Activated T-cell treated with anti-CD3 and anti-CD28 coated beads, Interleukin-2, amount 50 U/mL, for 72 hours (primary cell): Measurements from ENCODE around the gene SLC26A5. TPM values are rescaled to one million over a fixed set of nuclear protein-coding genes. Genes with fewer than 3 reads are reported as not detected.
"Not testable (repeated sequence)": the region's sequence is repeated elsewhere in the genome, so short reads cannot be mapped to it uniquely, and the experiment has no call there.

Experiments
- ATAC-seq, 2 donors: fragments of 150-1000 bp; cut with Tn5 transposase; replicated peaks in 1 of 2; 2 replicates each; pipeline ENCODE4 v1.10.0; 2021; ENCODE audit warnings: moderate library complexity in 2 of 2, mild to moderate bottlenecking in 1 of 2
- DNase-seq, 2 donors: peaks; one replicate each; pipeline ENCODE4 v3.0.0; 2021 to 2022; ENCODE audit warnings: mixed read lengths in 1 of 2
- H3K27ac Mint-ChIP-seq: one replicate; pipeline ENCODE4 v1.8.0; 2022; ENCODE audit warnings: mild to moderate bottlenecking, moderate library complexity, mixed read lengths
- H3K27me3 Mint-ChIP-seq: one replicate; pipeline ENCODE4 v1.8.0; 2022; ENCODE audit warnings: low read depth, mixed read lengths
- H3K36me3 Mint-ChIP-seq, 2 donors: one replicate each; pipeline ENCODE4 v1.8.0; 2022; ENCODE audit warnings: mixed read lengths in 2 of 2, mild to moderate bottlenecking in 1 of 2; ENCODE audit not compliant: insufficient read depth in 2 of 2
- H3K4me1 Mint-ChIP-seq: one replicate; pipeline ENCODE4 v1.8.0; 2022; ENCODE audit warnings: low read depth, mixed read lengths
- H3K4me3 Mint-ChIP-seq, 2 donors: one replicate each; pipeline ENCODE4 v1.8.0; 2022; ENCODE audit warnings: mild to moderate bottlenecking in 2 of 2, mixed read lengths in 2 of 2, moderate library complexity in 2 of 2
- H3K9me3 Mint-ChIP-seq, 2 donors: one replicate each; pipeline ENCODE4 v1.8.0; 2022; ENCODE audit warnings: mixed read lengths in 2 of 2
- total RNA-seq, 2 donors: library from RNA; stranded (reverse); gene quantifications; one replicate each; pipeline ENCODE4 v1.2.3, GENCODE V29; 2022

The SLC26A5 gene
- total RNA-seq, result not detected

- H3K9me3 Mint-ChIP-seq, result peaks cover 0 to under 1% of the 10 kb centered on the region in 2 donors
- DNase-seq (peak; percentile 30 to 38), ATAC-seq (peak; percentile 86)
- H3K27ac Mint-ChIP-seq, result no peak within 1 kb of the TSS
- peaks cover 85% of the 10 kb centered on the region for H3K27me3 Mint-ChIP-seq
- H3K4me3 Mint-ChIP-seq, result peak within 1 kb of the TSS; percentile 88 to 89
- H3K4me1 Mint-ChIP-seq, result peaks cover 16% of the 10 kb centered on the region
- H3K36me3 Mint-ChIP-seq, result no peaks in the 10 kb centered on the region
These were observed at the start of gene SLC26A5 for GRCh38 chr7:103446049-103446520. TSS of gene SLC26A5 (minus strand) at chr7:103446207. CDS start at chr7:103421514, 24,693 bp downstream.

- H3K36me3 Mint-ChIP-seq, result no peaks in the 10 kb centered on the region
- peaks cover 7% of the 10 kb centered on the region for H3K27me3 Mint-ChIP-seq
- H3K4me3 Mint-ChIP-seq, result no peak overlapping the region
- H3K27ac Mint-ChIP-seq, result no peak overlapping the region
- ATAC-seq (no peak), DNase-seq (no peak)
- no peaks in the 10 kb centered on the region for H3K4me1 Mint-ChIP-seq
- H3K9me3 Mint-ChIP-seq, result no peaks in the 10 kb centered on the region
These were observed 41.4 kb upstream of the SLC26A5 start for GRCh38 chr7:103487419-103487818.

GRCh38 chr7:103486873-103487272, 40.9 kb upstream of the SLC26A5 start:
- H3K9me3 Mint-ChIP-seq, DNase-seq, H3K27ac Mint-ChIP-seq, ATAC-seq, H3K4me3 Mint-ChIP-seq, H3K36me3 Mint-ChIP-seq, H3K4me1 Mint-ChIP-seq, H3K27me3 Mint-ChIP-seq: not testable (repeated sequence)

GRCh38 chr7:103480771-103481170, 34.8 kb upstream of the SLC26A5 start:
- peaks cover 12% of the 10 kb centered on the region for H3K27me3 Mint-ChIP-seq
- ATAC-seq (no peak), DNase-seq (no peak)
- no peaks in the 10 kb centered on the region for H3K36me3 Mint-ChIP-seq
- H3K4me3 Mint-ChIP-seq, result no peak overlapping the region
- H3K27ac Mint-ChIP-seq, result no peak overlapping the region
- H3K9me3 Mint-ChIP-seq, result no peaks in the 10 kb centered on the region
- no peaks in the 10 kb centered on the region for H3K4me1 Mint-ChIP-seq

GRCh38 chr7:103474956-103475355, 28.9 kb upstream of the SLC26A5 start:
- Mint-ChIP-seq H3K4me1 (no peaks in the 10 kb centered on the region), H3K9me3 (no peaks in the 10 kb centered on the region), H3K27ac (no peak overlapping the region), H3K4me3 (no peak overlapping the region), H3K36me3 (no peaks in the 10 kb centered on the region), H3K27me3 (peaks cover 20% of the 10 kb centered on the region)
- ATAC-seq (no peak), DNase-seq (no peak)

- Mint-ChIP-seq H3K9me3 (no peaks in the 10 kb centered on the region), H3K36me3 (no peaks in the 10 kb centered on the region), H3K4me1 (no peaks in the 10 kb centered on the region), H3K27ac (no peak overlapping the region), H3K4me3 (no peak overlapping the region), H3K27me3 (peaks cover 21% of the 10 kb centered on the region)
- ATAC-seq (no peak), DNase-seq (no peak)
These were observed 23.3 kb upstream of the SLC26A5 start for GRCh38 chr7:103469095-103469948.

- no peak overlapping the region for H3K4me3 Mint-ChIP-seq
- DNase-seq (no peak), ATAC-seq (no peak)
- no peak overlapping the region for H3K27ac Mint-ChIP-seq
- no peaks in the 10 kb centered on the region for H3K36me3 Mint-ChIP-seq
- H3K4me1 Mint-ChIP-seq, result no peaks in the 10 kb centered on the region
- no peaks in the 10 kb centered on the region for H3K9me3 Mint-ChIP-seq
- peaks cover 23% of the 10 kb centered on the region for H3K27me3 Mint-ChIP-seq
These were observed 20.8 kb upstream of the SLC26A5 start for GRCh38 chr7:103466814-103467213.

- Mint-ChIP-seq H3K36me3 (no peaks in the 10 kb centered on the region), H3K4me1 (no peaks in the 10 kb centered on the region), H3K27ac (no peak overlapping the region), H3K9me3 (no peaks in the 10 kb centered on the region), H3K4me3 (no peak overlapping the region), H3K27me3 (peaks cover 9% of the 10 kb centered on the region)
- DNase-seq (no peak), ATAC-seq (no peak)
These were observed 16.4 kb upstream of the SLC26A5 start for GRCh38 chr7:103462358-103462757.

GRCh38 chr7:103447073-103447960, 1.3 kb upstream of the SLC26A5 start:
- H3K36me3 Mint-ChIP-seq, result peaks cover 3% of the 10 kb centered on the region in 2 donors
- ATAC-seq, result peak; percentile 69 to 79
- H3K4me1 Mint-ChIP-seq, result peaks cover 16% of the 10 kb centered on the region
- peaks cover 84% of the 10 kb centered on the region for H3K27me3 Mint-ChIP-seq
- DNase-seq, result peak; percentile 47 to 54
- H3K9me3 Mint-ChIP-seq, result peaks cover 3 to 4% of the 10 kb centered on the region in 2 donors
- no peak overlapping the region for H3K27ac Mint-ChIP-seq
- no peak overlapping the region for H3K4me3 Mint-ChIP-seq

GRCh38 chr7:103445228-103446048, 569 bp downstream of the SLC26A5 start:
- no peaks in the 10 kb centered on the region for H3K9me3 Mint-ChIP-seq
- H3K36me3 Mint-ChIP-seq, result no peaks in the 10 kb centered on the region
- no peak overlapping the region for H3K27ac Mint-ChIP-seq
- peaks cover 84% of the 10 kb centered on the region for H3K27me3 Mint-ChIP-seq
- H3K4me1 Mint-ChIP-seq, result peaks cover 16% of the 10 kb centered on the region
- DNase-seq (peak in 1 of 2 donors; percentile 12), ATAC-seq (peak; percentile 35 to 38)
- peak overlapping the region; percentile 88 to 89 for H3K4me3 Mint-ChIP-seq

GRCh38 chr7:103439661-103440060, 6.3 kb downstream of the SLC26A5 start:
- H3K27ac Mint-ChIP-seq, result no peak overlapping the region
- H3K4me3 Mint-ChIP-seq, result no peak overlapping the region
- no peaks in the 10 kb centered on the region for H3K9me3 Mint-ChIP-seq
- no peak for DNase-seq
- no peaks in the 10 kb centered on the region for H3K36me3 Mint-ChIP-seq
- ATAC-seq, result no peak
- H3K4me1 Mint-ChIP-seq, result no peaks in the 10 kb centered on the region
- peaks cover 60% of the 10 kb centered on the region for H3K27me3 Mint-ChIP-seq

- Mint-ChIP-seq H3K4me3 (no peak overlapping the region), H3K36me3 (no peaks in the 10 kb centered on the region), H3K9me3 (no peaks in the 10 kb centered on the region), H3K4me1 (no peaks in the 10 kb centered on the region), H3K27ac (no peak overlapping the region), H3K27me3 (peaks cover 40% of the 10 kb centered on the region)
- ATAC-seq (no peak), DNase-seq (no peak)
These were observed 8.4 kb downstream of the SLC26A5 start for GRCh38 chr7:103437623-103438022.
